Activated naive CD4-positive, alpha-beta T cell treated with anti-CD3 and anti-CD28 coated beads, Interleukin-2, amount 10 ng/mL, durations not matched to agents 7 days and 5 days (primary cell): ENCODE measurements around the gene FUNDC1.

Experiments used
- CTCF ChIA-PET: fragments of 350-600 bp; sonication (Branson Sonifier 250); formaldehyde crosslinking; loops from one replicate; lab custom pipeline; 2021; ENCODE audit warnings: antibody characterized with exemption; lab: Charles Lee
- DNase-seq: peaks from one replicate; pipeline ENCODE4 v3.0.0-alpha.2; 2020
- H3K27ac Mint-ChIP-seq: one replicate; pipeline ENCODE4 v1.8.0; 2021; ENCODE audit warnings: mild to moderate bottlenecking, moderate library complexity, mixed read lengths
- H3K27me3 Mint-ChIP-seq: one replicate; pipeline ENCODE4 v1.8.0; 2021; ENCODE audit warnings: mild to moderate bottlenecking, mixed read lengths
- H3K36me3 Mint-ChIP-seq: one replicate; pipeline ENCODE4 v1.8.0; 2021; ENCODE audit warnings: mixed read lengths
- H3K4me1 Mint-ChIP-seq: one replicate; pipeline ENCODE4 v1.8.0; 2021; ENCODE audit warnings: mixed read lengths
- H3K4me3 Mint-ChIP-seq: one replicate; pipeline ENCODE4 v1.8.0; 2021; ENCODE audit warnings: mild to moderate bottlenecking, moderate library complexity, mixed read lengths
- H3K9me3 Mint-ChIP-seq: one replicate; pipeline ENCODE4 v1.8.0; 2021; ENCODE audit warnings: mixed read lengths

FUNDC1 gene

GRCh38 chrX:44506678-44507077, 36.0 kb downstream of the FUNDC1 start:
- Mint-ChIP-seq H3K27ac (no peak overlapping the region), H3K27me3 (no peaks in the 10 kb centered on the region), H3K36me3 (no peaks in the 10 kb centered on the region), H3K4me1 (no peaks in the 10 kb centered on the region), H3K9me3 (no peaks in the 10 kb centered on the region), H3K4me3 (no peak overlapping the region)
- no peak for DNase-seq
- CTCF ChIA-PET = no interaction called here

GRCh38 chrX:44503560-44503959, 39.1 kb downstream of the FUNDC1 start:
- Mint-ChIP-seq H3K4me3 (no peak overlapping the region), H3K27me3 (no peaks in the 10 kb centered on the region), H3K27ac (no peak overlapping the region), H3K4me1 (no peaks in the 10 kb centered on the region), H3K9me3 (no peaks in the 10 kb centered on the region), H3K36me3 (no peaks in the 10 kb centered on the region)
- CTCF ChIA-PET = no interaction called here
- DNase-seq = no peak

DNA sequence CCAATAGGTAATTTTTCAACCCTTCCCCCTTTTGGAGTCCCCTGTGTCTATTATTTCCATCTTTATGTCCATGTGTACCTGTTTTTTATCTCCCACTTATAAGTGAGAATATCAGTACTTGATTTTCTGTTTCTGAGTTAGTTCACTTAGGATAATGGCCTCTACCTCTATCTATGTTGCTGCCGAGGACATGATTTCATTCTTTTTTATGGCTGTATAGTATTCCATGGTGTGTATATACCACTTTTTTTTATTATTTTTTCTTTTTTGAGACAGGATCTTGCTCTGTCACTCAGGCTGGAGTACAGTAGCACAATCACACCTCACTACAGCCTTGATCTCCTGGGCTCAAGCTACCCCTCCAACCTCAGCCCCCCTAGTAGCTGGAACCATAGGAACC, 47.6 kb downstream of the FUNDC1 start:
- peaks cover 3% of the 10 kb centered on the region for H3K4me1 Mint-ChIP-seq
- no peaks in the 10 kb centered on the region for H3K9me3 Mint-ChIP-seq
- no peaks in the 10 kb centered on the region for H3K27me3 Mint-ChIP-seq
- CTCF ChIA-PET = no interaction called here
- DNase-seq = no peak
- no peaks in the 10 kb centered on the region for H3K36me3 Mint-ChIP-seq
- H3K4me3 Mint-ChIP-seq = no peak overlapping the region
- H3K27ac Mint-ChIP-seq = no peak overlapping the region

GRCh38 chrX:44494357-44494756, 48.3 kb downstream of the FUNDC1 start:
- no peaks in the 10 kb centered on the region for H3K27me3 Mint-ChIP-seq
- H3K27ac Mint-ChIP-seq = no peak overlapping the region
- H3K36me3 Mint-ChIP-seq = no peaks in the 10 kb centered on the region
- H3K4me1 Mint-ChIP-seq = peaks cover 3% of the 10 kb centered on the region
- no peak for DNase-seq
- no peak overlapping the region for H3K4me3 Mint-ChIP-seq
- H3K9me3 Mint-ChIP-seq = no peaks in the 10 kb centered on the region
- CTCF ChIA-PET = no interaction called here

- H3K4me3 Mint-ChIP-seq = no peak overlapping the region
- no peak overlapping the region for H3K27ac Mint-ChIP-seq
- H3K36me3 Mint-ChIP-seq = no peaks in the 10 kb centered on the region
- no peak for DNase-seq
- H3K4me1 Mint-ChIP-seq = peaks cover 3% of the 10 kb centered on the region
- no peaks in the 10 kb centered on the region for H3K9me3 Mint-ChIP-seq
- no peaks in the 10 kb centered on the region for H3K27me3 Mint-ChIP-seq
- CTCF ChIA-PET = no interaction called here
These were observed 53.1 kb downstream of the FUNDC1 start for GRCh38 chrX:44489515-44489914.

GRCh38 chrX:44484607-44485146, 58.0 kb downstream of the FUNDC1 start:
- no peak overlapping the region for H3K27ac Mint-ChIP-seq
- CTCF ChIA-PET = no interaction called here
- H3K4me3 Mint-ChIP-seq = no peak overlapping the region
- no peaks in the 10 kb centered on the region for H3K4me1 Mint-ChIP-seq
- no peaks in the 10 kb centered on the region for H3K27me3 Mint-ChIP-seq
- H3K9me3 Mint-ChIP-seq = no peaks in the 10 kb centered on the region
- DNase-seq = no peak
- H3K36me3 Mint-ChIP-seq = no peaks in the 10 kb centered on the region

- Mint-ChIP-seq H3K4me1 (no peaks in the 10 kb centered on the region), H3K36me3 (no peaks in the 10 kb centered on the region), H3K4me3 (no peak overlapping the region), H3K9me3 (no peaks in the 10 kb centered on the region), H3K27me3 (no peaks in the 10 kb centered on the region), H3K27ac (no peak overlapping the region)
- CTCF ChIA-PET = no interaction called here
- no peak for DNase-seq
These were observed 58.6 kb downstream of the FUNDC1 start for GRCh38 chrX:44483965-44484606.

GRCh38 chrX:44482575-44482974, 60.1 kb downstream of the FUNDC1 start:
- CTCF ChIA-PET = no interaction called here
- H3K4me3 Mint-ChIP-seq = no peak overlapping the region

GRCh38 chrX:44480591-44480990, 62.1 kb downstream of the FUNDC1 start:
- no peaks in the 10 kb centered on the region for H3K4me1 Mint-ChIP-seq
- no peaks in the 10 kb centered on the region for H3K27me3 Mint-ChIP-seq
- H3K36me3 Mint-ChIP-seq = no peaks in the 10 kb centered on the region
- no peaks in the 10 kb centered on the region for H3K9me3 Mint-ChIP-seq
- no peak overlapping the region for H3K27ac Mint-ChIP-seq
- no peak overlapping the region for H3K4me3 Mint-ChIP-seq
- CTCF ChIA-PET = no interaction called here
- DNase-seq = no peak

More at GRCh38 chrX:44482575-44482974, 60.1 kb downstream of the FUNDC1 start:
- no peaks in the 10 kb centered on the region for H3K36me3 Mint-ChIP-seq
- DNase-seq = no peak
- no peaks in the 10 kb centered on the region for H3K27me3 Mint-ChIP-seq
- no peaks in the 10 kb centered on the region for H3K4me1 Mint-ChIP-seq
- no peaks in the 10 kb centered on the region for H3K9me3 Mint-ChIP-seq
- no peak overlapping the region for H3K27ac Mint-ChIP-seq

- no peaks in the 10 kb centered on the region for H3K27me3 Mint-ChIP-seq
- no peak for DNase-seq
These were observed 68.2 kb downstream of the FUNDC1 start for GRCh38 chrX:44474410-44474809.

More at GRCh38 chrX:44474410-44474809, 68.2 kb downstream of the FUNDC1 start:
- Mint-ChIP-seq H3K9me3 (no peaks in the 10 kb centered on the region), H3K36me3 (no peaks in the 10 kb centered on the region), H3K4me1 (no peaks in the 10 kb centered on the region), H3K4me3 (no peak overlapping the region), H3K27ac (no peak overlapping the region)
- CTCF ChIA-PET = no interaction called here
